Measurements from ENCODE around the gene GMCL1. TPM values are rescaled to one million over a fixed set of nuclear protein-coding genes. Genes with fewer than 3 reads are reported as not detected.
A peak's percentile ranks its signal among the peaks of the same experiment; 100 is the strongest.

The GMCL1 gene
- total and polyA plus RNA-seq, 9 of the 15 experiments (the other 6 are each of a cell fraction or from before 2014, with no cell fraction given): 7.0 to 27.3 (median 15.4) TPM

- peak; percentile 80 for TF ChIP-seq SUPT5H (IDR thresholded peaks at IDR 0.05)
- TF ChIP-seq ZNF197 (CRISPR knock-in tag; IDR thresholded peaks at IDR 0.05; ENCODE audit: low read depth): no peak
- 0 out of 2 replicates have a peak, but pooled peaks have one; percentile 35 for TF ChIP-seq CBX5 (IDR thresholded peaks at IDR 0.05; ENCODE audit: borderline replicate concordance, low read depth)
- peak; percentile 70 for TF ChIP-seq FIP1L1 (IDR thresholded peaks at IDR 0.05; ENCODE audit: low read depth, low read length, poor library complexity, severe bottlenecking)
- TF ChIP-seq, protein P1, sequence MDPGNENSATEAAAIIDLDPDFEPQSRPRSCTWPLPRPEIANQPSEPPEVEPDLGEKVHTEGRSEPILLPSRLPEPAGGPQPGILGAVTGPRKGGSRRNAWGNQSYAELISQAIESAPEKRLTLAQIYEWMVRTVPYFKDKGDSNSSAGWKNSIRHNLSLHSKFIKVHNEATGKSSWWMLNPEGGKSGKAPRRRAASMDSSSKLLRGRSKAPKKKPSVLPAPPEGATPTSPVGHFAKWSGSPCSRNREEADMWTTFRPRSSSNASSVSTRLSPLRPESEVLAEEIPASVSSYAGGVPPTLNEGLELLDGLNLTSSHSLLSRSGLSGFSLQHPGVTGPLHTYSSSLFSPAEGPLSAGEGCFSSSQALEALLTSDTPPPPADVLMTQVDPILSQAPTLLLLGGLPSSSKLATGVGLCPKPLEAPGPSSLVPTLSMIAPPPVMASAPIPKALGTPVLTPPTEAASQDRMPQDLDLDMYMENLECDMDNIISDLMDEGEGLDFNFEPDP (CRISPR knock-in tag; IDR thresholded peaks at IDR 0.05): no peak; the same call in 1 of the 2 replicates
- TF ChIP-seq MTA3 (IDR thresholded peaks at IDR 0.05; ENCODE audit: borderline replicate concordance): peak; percentile 82; the same call in 1 of the 2 replicates
- peak; percentile 78; the same call in 1 of the 2 replicates for TF ChIP-seq KAT7 (CRISPR knock-in tag; IDR thresholded peaks at IDR 0.05; ENCODE audit: borderline replicate concordance)
- no peak; the same call in 1 of the 2 replicates for TF ChIP-seq ZNF79 (CRISPR knock-in tag; IDR thresholded peaks at IDR 0.05; ENCODE audit: low read depth)
- no peak for TF ChIP-seq NFIX (CRISPR knock-in tag; IDR thresholded peaks at IDR 0.05; ENCODE audit: low read depth)
- TF ChIP-seq ZMIZ1 (IDR thresholded peaks at IDR 0.05; ENCODE audit: low read depth in 2 of 2, low read length in 2 of 2): peak in 1 of 2 experiments; percentile 18; a peak in 1 of 4 replicates
- TF ChIP-seq POLR2B (IDR thresholded peaks at IDR 0.05; ENCODE audit: low read depth, partially characterized antibody): peak; percentile 84
- TF ChIP-seq HDAC1 (IDR thresholded peaks at IDR 0.05): peak in 1 of 2 experiments; percentile 92; a peak in 2 of 4 replicates
- 0 out of 2 replicates have a peak, but pooled peaks have one; percentile 38 for TF ChIP-seq ZNF644 (tag; IDR thresholded peaks at IDR 0.05; ENCODE audit: low read depth)
- no peak for TF ChIP-seq GATA2 (CRISPR knock-in tag; IDR thresholded peaks at IDR 0.05)
- TF ChIP-seq CGGBP1 (CRISPR knock-in tag; IDR thresholded peaks at IDR 0.05): peak; percentile 26; the same call in 1 of the 2 replicates
- no peak for TF ChIP-seq ZKSCAN8 (CRISPR knock-in tag; IDR thresholded peaks at IDR 0.05)
- TF ChIP-seq MCM2 (IDR thresholded peaks at IDR 0.05; ENCODE audit: low read depth): no peak
- 0 out of 2 replicates have a peak, but pooled peaks have one; percentile 15 for TF ChIP-seq ZNF232 (CRISPR knock-in tag; IDR thresholded peaks at IDR 0.05)
- no peak for TF ChIP-seq GABPB2 (CRISPR knock-in tag; conservative IDR thresholded peaks at IDR 0.05)
- TF ChIP-seq MXI1 (IDR thresholded peaks at IDR 0.05; ENCODE audit: low read depth, low read length): peak; percentile 22; the same call in 1 of the 2 replicates
- TF ChIP-seq C11orf30 (IDR thresholded peaks at IDR 0.05; ENCODE audit: low read depth): peak; percentile 8; the same call in 1 of the 2 replicates
- TF ChIP-seq POLR2AphosphoS2 (IDR thresholded peaks at IDR 0.05; ENCODE audit: low read length): peak; percentile 89; the same call in 1 of the 2 replicates
- TF ChIP-seq ZNF778 (CRISPR knock-in tag; IDR thresholded peaks at IDR 0.05): no peak
- TF ChIP-seq ZNF696 (CRISPR knock-in tag; conservative IDR thresholded peaks at IDR 0.05): no peak
Observed at GRCh38 chr2:69914164-69914949, 84.9 kb downstream of the GMCL1 start (continued).
